ENCODE data around the gene AK5.

DNA sequence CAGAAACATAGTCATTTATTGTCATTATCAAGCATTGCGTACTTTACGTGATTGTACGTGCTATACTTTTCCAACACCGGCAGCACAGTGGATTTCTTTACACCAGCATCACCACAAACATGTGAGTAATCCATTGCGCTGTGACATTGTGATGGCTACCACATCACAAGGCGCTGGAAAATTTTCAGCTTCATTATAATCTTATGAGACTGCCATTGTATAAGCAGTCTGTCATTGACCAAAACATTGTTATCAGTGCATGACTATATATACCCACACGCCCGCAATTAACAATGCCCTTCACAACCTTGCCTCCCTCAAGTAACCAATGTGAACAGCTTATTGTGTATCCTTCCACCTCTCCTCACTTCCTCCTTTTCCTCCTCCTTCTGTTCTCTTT, 263.0 kb downstream of the AK5 start:
- TF ChIP-seq, protein P1, sequence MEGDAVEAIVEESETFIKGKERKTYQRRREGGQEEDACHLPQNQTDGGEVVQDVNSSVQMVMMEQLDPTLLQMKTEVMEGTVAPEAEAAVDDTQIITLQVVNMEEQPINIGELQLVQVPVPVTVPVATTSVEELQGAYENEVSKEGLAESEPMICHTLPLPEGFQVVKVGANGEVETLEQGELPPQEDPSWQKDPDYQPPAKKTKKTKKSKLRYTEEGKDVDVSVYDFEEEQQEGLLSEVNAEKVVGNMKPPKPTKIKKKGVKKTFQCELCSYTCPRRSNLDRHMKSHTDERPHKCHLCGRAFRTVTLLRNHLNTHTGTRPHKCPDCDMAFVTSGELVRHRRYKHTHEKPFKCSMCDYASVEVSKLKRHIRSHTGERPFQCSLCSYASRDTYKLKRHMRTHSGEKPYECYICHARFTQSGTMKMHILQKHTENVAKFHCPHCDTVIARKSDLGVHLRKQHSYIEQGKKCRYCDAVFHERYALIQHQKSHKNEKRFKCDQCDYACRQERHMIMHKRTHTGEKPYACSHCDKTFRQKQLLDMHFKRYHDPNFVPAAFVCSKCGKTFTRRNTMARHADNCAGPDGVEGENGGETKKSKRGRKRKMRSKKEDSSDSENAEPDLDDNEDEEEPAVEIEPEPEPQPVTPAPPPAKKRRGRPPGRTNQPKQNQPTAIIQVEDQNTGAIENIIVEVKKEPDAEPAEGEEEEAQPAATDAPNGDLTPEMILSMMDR (conservative IDR thresholded peaks at IDR 0.05 in 1 of 2, IDR thresholded peaks at IDR 0.05 in 1 of 2; ENCODE audit: extremely low read depth in 1 of 2, insufficient read depth in 1 of 2, low read depth in 1 of 2, low read length in 2 of 2) = no peak
- TF ChIP-seq EZH2 (IDR thresholded peaks at IDR 0.05; ENCODE audit: borderline replicate concordance, low read length) = no peak

All from mammary epithelial cell (primary cell).